ENCODE results near the gene CENPV. TPM values are rescaled to one million over a fixed set of nuclear protein-coding genes. Genes with fewer than 3 reads are reported as not detected.

The CENPV gene
- total and polyA plus RNA-seq, 10 of the 15 experiments (the other 5 are each of a cell fraction or from before 2014, with no cell fraction given): 22.5 to 98.6 (median 80.8) TPM

GRCh38 chr17:16378636-16379282 lies 25.5 kb upstream of the CENPV start (continued):
- no peak for TF ChIP-seq PBX3 (IDR thresholded peaks at IDR 0.05; ENCODE audit: insufficient replicate concordance, low read depth, low read length)
- TF ChIP-seq SIX5 (IDR thresholded peaks at IDR 0.05; ENCODE audit: low read depth, low read length, severe bottlenecking): no peak
- TF ChIP-seq ZZZ3 (IDR thresholded peaks at IDR 0.05; ENCODE audit: control insufficient read depth, insufficient read length, low read depth): no peak
- no peak for TF ChIP-seq CBFB (IDR thresholded peaks at IDR 0.05; ENCODE audit: low read depth)
- TF ChIP-seq, protein P1, sequence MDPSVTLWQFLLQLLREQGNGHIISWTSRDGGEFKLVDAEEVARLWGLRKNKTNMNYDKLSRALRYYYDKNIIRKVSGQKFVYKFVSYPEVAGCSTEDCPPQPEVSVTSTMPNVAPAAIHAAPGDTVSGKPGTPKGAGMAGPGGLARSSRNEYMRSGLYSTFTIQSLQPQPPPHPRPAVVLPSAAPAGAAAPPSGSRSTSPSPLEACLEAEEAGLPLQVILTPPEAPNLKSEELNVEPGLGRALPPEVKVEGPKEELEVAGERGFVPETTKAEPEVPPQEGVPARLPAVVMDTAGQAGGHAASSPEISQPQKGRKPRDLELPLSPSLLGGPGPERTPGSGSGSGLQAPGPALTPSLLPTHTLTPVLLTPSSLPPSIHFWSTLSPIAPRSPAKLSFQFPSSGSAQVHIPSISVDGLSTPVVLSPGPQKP (IDR thresholded peaks at IDR 0.05; ENCODE audit: low read depth, low read length): no peak

GRCh38 chr17:16377941-16378341 lies 24.7 kb upstream of the CENPV start:
- H3K4me1 ChIP-seq (ENCODE audit: control insufficient read depth, insufficient read depth, low read length): peaks cover 4% of the 10 kb centered on the region
- WGBS (ENCODE audit: insufficient coverage, insufficient replicate concordance, low lambda C conversion rate, missing lambda C conversion rate): 72% methylated on average over 2 of the region's 2 CpGs
- POLR2A ChIA-PET: interaction anchor here (0.5 to 1.9 kb wide), 4 partner anchors 8 to 37 kb away, joined by 3 to 13 read pairs (median 6); partner anchors contain the start of genes CENPV and TRPV2
- no peak overlapping the region for H3K4me2 ChIP-seq (ENCODE audit: control insufficient read depth, insufficient read depth)
- no peak for DNase-seq (ENCODE audit: low read depth, low spot score)
- H3K4me3 ChIP-seq: no peak overlapping the region
- no peaks in the 10 kb centered on the region; the same call in 2 of the 3 replicates for H3K9me3 ChIP-seq (replicated peaks; ENCODE audit: control insufficient read depth, insufficient read depth, low read length)
- in situ Hi-C loops (cut with MboI): no loop called here
- CTCF ChIA-PET: interaction anchor here (0.9 to 8.0 kb wide), 4 partner anchors 8 to 38 kb away, joined by 3 to 59 read pairs (median 9); partner anchors contain the start of gene TRPV2
- H3K79me2 ChIP-seq (ENCODE audit: control insufficient read depth, insufficient read depth, low read length): peaks cover 21% of the 10 kb centered on the region
- H3K36me3 ChIP-seq (ENCODE audit: control insufficient read depth in 2 of 2, insufficient read depth in 2 of 2, low read length in 1 of 2): peaks cover 0 to 6% of the 10 kb centered on the region in 2 experiments; a peak in 3 of 4 replicates
- BruUV-seq (replicated peaks): no TSS peak
- no peak overlapping the region for H3K27ac ChIP-seq (ENCODE audit: control insufficient read depth, insufficient read depth)
- no peak overlapping the region for H3K9ac ChIP-seq (ENCODE audit: control insufficient read depth, insufficient read depth, low read length)
- no peak overlapping the region for H2AFZ ChIP-seq (ENCODE audit: control insufficient read depth, low read depth, low read length)
- SMC1A ChIA-PET (ENCODE audit: uncharacterized antibody, unreplicated experiment): interaction anchor here (1.2 to 4.7 kb wide), 3 partner anchors 13 to 37 kb away, joined by 3 to 28 read pairs (median 4); no protein-coding TSS in a partner anchor
- FAIRE-seq: no peak
- H3K27me3 ChIP-seq (replicated peaks in 1 of 2; ENCODE audit: control insufficient read depth in 2 of 2, insufficient read depth in 2 of 2, low read length in 1 of 2): no peaks in the 10 kb centered on the region
- RAD21 ChIA-PET (ENCODE audit: unreplicated experiment): interaction anchor here (1.9 kb wide), 1 partner anchor 14 kb away, joined by 7 read pairs; no protein-coding TSS in a partner anchor
- H4K20me1 ChIP-seq (ENCODE audit: control insufficient read depth, insufficient read depth): peaks cover 4% of the 10 kb centered on the region; the same call in 1 of the 2 replicates
- ATAC-seq: no peak
- intact Hi-C loops (cut with micrococcal nuclease; ENCODE audit: unreplicated experiment): no loop called here
- TF ChIP-seq, protein P2, sequence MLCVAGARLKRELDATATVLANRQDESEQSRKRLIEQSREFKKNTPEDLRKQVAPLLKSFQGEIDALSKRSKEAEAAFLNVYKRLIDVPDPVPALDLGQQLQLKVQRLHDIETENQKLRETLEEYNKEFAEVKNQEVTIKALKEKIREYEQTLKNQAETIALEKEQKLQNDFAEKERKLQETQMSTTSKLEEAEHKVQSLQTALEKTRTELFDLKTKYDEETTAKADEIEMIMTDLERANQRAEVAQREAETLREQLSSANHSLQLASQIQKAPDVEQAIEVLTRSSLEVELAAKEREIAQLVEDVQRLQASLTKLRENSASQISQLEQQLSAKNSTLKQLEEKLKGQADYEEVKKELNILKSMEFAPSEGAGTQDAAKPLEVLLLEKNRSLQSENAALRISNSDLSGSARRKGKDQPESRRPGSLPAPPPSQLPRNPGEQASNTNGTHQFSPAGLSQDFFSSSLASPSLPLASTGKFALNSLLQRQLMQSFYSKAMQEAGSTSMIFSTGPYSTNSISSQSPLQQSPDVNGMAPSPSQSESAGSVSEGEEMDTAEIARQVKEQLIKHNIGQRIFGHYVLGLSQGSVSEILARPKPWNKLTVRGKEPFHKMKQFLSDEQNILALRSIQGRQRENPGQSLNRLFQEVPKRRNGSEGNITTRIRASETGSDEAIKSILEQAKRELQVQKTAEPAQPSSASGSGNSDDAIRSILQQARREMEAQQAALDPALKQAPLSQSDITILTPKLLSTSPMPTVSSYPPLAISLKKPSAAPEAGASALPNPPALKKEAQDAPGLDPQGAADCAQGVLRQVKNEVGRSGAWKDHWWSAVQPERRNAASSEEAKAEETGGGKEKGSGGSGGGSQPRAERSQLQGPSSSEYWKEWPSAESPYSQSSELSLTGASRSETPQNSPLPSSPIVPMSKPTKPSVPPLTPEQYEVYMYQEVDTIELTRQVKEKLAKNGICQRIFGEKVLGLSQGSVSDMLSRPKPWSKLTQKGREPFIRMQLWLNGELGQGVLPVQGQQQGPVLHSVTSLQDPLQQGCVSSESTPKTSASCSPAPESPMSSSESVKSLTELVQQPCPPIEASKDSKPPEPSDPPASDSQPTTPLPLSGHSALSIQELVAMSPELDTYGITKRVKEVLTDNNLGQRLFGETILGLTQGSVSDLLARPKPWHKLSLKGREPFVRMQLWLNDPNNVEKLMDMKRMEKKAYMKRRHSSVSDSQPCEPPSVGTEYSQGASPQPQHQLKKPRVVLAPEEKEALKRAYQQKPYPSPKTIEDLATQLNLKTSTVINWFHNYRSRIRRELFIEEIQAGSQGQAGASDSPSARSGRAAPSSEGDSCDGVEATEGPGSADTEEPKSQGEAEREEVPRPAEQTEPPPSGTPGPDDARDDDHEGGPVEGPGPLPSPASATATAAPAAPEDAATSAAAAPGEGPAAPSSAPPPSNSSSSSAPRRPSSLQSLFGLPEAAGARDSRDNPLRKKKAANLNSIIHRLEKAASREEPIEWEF (IDR thresholded peaks at IDR 0.05; ENCODE audit: insufficient replicate concordance, low read depth, low read length): no peak
- TF ChIP-seq LARP7 (IDR thresholded peaks at IDR 0.05): no peak
- no peak for TF ChIP-seq RUNX3 (IDR thresholded peaks at IDR 0.05; ENCODE audit: low read length)
- TF ChIP-seq, protein P3, sequence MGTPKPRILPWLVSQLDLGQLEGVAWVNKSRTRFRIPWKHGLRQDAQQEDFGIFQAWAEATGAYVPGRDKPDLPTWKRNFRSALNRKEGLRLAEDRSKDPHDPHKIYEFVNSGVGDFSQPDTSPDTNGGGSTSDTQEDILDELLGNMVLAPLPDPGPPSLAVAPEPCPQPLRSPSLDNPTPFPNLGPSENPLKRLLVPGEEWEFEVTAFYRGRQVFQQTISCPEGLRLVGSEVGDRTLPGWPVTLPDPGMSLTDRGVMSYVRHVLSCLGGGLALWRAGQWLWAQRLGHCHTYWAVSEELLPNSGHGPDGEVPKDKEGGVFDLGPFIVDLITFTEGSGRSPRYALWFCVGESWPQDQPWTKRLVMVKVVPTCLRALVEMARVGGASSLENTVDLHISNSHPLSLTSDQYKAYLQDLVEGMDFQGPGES (IDR thresholded peaks at IDR 0.05): no peak
- TF ChIP-seq, protein P1 (IDR thresholded peaks at IDR 0.05; ENCODE audit: low read depth, low read length): no peak
- TF ChIP-seq ZNF207 (IDR thresholded peaks at IDR 0.05; ENCODE audit: borderline replicate concordance): no peak
- TF ChIP-seq MTA2 (IDR thresholded peaks at IDR 0.05; ENCODE audit: low read depth): no peak
